Posterior cingulate gyrus (tissue), 11 donors: Measurements from ENCODE around the gene SFXN2.
"Not testable (repeated sequence)": the region's sequence is repeated elsewhere in the genome, so short reads cannot be mapped to it uniquely, and the experiment has no call there.

ENCODE experiments used
- DNase-seq, 10 donors: peaks; one replicate each; pipeline versions ENCODE4 v3.0.0 to v3.0.0-alpha.2; 2020 to 2021; ENCODE audit warnings: mixed read lengths in 3 of 10
- intact Hi-C: fragments of 100-400 bp; cut with DNase I; formaldehyde crosslinking; loops from one replicate; pipeline ENCODE4 v1.15.1; 2023

Gene SFXN2, protein sequence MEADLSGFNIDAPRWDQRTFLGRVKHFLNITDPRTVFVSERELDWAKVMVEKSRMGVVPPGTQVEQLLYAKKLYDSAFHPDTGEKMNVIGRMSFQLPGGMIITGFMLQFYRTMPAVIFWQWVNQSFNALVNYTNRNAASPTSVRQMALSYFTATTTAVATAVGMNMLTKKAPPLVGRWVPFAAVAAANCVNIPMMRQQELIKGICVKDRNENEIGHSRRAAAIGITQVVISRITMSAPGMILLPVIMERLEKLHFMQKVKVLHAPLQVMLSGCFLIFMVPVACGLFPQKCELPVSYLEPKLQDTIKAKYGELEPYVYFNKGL

DNA sequence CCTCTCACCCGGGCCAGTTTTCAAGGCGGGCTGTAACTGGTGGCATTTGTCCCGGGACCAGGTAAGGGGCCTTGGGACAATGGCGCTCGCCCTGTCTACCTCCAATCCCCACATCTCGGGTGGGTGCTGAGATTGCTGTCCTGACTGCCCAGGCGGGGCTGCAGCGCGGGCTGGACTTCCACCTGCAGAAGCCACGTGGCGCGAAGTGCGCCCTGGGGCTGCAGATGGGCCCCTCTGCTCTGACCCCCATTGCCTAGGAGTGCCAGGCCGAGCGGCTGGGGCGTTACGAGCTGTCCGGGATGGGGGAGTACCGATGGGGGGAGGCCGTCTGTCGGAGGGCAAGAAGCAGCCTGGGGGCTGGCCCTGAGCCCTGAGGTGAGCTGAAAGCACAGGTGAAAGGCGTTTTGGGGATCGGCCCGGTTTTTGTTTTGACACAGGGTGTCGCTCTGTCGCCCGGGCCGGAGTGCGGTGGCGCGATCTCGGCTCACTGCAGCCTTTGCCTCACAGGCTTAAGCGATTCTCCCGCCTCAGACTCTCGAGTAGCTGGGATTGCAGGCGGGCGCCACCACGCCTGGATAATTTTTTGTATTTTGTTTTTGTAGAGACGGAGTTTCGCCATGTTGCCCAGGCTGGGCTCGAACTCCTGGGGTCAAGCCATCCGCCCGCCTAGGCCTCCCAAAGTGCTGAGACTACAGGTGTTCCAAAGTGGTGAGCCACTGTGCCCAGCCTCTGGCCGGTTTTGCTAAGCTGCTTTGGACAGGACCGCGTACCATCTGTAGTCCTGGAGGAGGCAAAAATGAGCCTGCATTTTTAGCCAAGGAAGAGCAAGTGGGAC, at the start of gene SFXN2:
Gene SFXN2 (plus strand): TSS at position 16 of the 835 bp plus-strand sequence. CDS start 12,001 bp downstream, outside the sequence.
- DNase-seq, result peak in 5 of 10 donors; percentile 20 to 87 (median 24)
- intact Hi-C loops, result loop anchor here (2.0 to 5.0 kb wide), 2 partner anchors 38 to 70 kb away; partner anchors contain the start of gene TRIM8

- peak in 2 of 10 donors; percentile 62 to 76 for DNase-seq
- intact Hi-C loops, result no loop called here
These were observed 48.4 kb upstream of the SFXN2 start for GRCh38 chr10:102665904-102666509.

DNA sequence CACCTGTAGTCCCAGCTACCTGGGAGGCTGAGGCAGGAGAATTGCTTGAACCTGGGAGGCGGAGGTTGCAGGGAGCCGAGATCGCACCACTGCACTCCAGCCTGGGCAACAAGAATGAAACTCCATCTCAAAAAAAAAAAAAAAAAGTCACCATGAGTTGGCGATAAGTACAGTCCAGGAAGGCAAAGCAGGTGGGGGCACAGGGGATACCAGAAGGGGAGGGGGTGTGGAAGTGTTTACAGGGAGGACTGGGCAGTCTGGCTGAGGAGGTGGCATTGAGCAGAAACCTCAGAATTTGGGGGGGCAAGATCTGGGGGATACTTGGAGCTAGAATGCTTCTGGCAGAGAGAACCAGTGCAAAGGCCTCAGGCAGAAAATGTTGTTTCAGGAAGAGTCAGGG, 47.0 kb upstream of the SFXN2 start:
- intact Hi-C loops, result not testable (repeated sequence)
- DNase-seq, result peak in 1 of 10 donors; percentile 19

DNA sequence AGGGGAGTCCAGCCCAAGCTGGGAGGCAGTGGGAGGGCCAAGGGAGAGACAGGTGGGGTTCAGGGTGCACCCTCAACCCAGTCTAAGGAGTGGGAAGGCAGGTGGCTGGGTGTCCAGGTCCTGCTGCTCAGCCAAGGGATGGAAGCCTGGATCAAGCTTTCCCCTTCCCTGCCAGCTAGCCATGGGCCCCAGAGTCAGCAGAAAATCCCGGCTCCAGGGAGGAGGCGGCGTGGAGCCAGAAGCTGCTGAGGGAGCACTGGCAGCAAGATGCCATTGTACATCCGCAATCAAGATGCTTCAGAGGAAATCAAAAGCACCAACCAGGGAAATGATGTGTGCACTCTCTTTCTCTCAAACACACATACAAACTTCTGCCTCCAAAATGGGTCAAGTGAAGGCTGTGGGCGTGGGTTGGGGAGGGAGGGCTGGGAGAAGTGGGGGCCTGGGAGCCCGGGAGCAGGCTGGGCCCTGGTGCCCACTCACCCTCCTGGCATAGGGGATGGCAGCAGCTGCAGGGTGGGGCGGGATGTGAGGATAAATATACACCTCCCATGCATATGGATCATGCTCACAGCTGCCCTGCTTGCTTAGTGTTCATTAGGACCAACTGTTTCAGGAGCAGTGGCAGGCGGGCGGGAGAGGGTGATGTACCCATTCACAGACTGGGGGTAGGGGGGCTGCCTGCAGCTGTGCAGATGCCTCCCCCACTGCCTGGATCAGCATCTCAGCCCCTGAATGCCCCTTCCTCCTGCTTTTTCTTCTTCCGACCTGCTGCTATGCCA, 45.9 kb upstream of the SFXN2 start:
- peak in 8 of 10 donors; percentile 21 to 94 (median 70) for DNase-seq
- intact Hi-C loops, result no loop called here

DNA sequence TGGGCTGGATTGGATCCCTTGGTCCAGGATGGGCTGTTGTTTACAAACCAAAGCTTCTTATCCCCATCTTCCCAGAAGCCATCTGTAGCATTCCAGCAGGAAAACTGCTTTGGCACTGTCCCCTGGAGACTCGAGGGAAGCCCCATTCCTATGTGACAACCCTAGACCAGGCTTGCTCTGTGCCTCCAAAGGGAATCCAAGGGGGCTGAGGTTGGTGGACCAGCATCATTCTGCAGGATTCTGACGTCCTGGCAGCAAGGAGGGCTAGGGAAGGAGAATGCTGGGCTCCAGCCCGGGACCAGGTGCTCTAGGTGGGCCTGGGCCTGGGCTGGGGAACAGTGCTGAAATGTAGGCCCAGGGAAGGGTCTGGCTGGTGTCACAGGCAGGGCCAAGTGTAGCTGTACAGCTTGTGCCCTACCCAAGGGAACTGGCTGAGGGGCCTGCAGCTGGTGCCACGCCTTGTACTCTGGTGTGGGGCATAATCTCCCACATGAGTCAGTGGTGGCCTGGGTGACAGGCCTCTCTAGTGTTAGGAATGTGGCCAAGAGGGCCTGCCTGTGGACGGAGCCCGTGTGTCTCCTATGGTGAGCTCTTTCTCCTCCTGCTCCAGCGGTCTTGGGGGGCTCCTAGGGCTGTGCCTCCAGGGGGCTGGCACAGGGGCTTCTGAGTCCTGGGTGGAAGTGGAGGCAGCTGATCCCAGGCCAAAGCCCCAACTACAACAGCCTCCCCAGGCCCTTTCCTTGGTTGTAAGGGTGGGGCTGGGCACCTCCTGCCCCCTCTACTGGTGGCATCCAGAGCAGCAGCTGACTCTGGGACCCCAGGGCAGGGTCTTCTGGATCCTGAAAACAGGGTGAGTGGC, 45.0 kb upstream of the SFXN2 start:
- intact Hi-C loops, result no loop called here
- DNase-seq, result peak in 3 of 10 donors; percentile 53 to 89 (median 75)

DNA sequence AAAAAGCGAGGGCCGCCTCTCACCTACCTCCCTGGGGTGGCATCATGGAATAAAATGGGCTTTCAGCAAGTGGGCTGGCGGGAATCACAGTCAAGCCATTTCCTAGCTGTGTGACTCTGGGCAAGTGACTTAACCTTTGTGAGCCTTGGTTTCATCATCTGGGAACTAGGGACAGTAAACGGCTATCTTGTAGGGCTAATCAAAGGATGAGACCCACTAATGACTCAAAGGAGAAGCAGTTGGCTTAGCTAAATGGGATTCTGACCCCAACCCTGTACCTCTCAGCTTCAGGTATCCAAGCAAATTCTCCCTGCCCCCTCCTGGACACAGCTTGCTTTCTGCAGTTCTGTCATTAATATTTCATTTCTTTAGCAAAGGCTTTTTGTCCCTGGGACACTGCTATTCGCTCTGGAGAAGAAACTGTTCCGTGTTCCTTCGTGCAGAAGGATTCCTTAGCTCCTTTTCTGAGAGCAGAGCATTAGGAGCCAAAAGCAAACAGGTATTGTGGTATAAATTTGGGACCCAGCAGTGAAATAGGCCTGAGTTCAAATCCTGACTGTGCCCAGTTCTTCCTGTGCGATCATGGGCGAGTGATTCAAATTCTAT, 44.3 kb upstream of the SFXN2 start:
- DNase-seq, result peak in 2 of 10 donors; percentile 4 to 9

DNA sequence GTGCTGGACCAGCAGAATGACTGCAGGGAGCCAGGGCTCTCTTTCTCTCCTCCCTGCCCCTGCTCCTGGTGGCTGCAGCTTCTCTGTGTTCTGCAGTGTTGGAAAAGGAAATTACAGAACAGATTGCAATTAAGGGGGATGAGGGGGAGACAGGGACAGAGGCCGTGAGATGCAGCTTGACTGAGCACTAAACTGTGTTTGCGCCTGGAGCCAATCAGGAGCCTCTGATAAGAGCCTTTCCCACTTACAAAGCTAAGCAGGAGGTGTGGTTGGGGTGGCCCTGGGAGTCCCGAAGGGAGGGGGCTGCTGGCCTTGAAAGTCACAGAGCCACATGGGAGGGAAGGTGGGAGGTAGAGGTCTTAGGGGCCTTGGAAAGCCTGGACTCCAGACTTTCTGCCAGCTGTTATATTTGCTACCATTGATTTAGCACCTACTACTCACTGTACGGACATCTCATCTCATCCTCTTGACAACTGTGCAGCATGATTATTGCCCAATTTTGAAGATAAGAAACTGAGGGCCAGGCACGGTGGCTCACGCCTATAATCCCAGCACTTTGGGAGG, 43.5 kb upstream of the SFXN2 start:
- intact Hi-C loops, result no loop called here
- DNase-seq, result peak in 3 of 10 donors; percentile 14 to 72 (median 29)

More for the DNA sequence above, 44.3 kb upstream of the SFXN2 start:
- intact Hi-C loops, result no loop called here

GRCh38 chr10:102673236-102673818, 41.1 kb upstream of the SFXN2 start:
- intact Hi-C loops, result no loop called here
- DNase-seq, result peak in 2 of 10 donors; percentile 31 to 59

DNA sequence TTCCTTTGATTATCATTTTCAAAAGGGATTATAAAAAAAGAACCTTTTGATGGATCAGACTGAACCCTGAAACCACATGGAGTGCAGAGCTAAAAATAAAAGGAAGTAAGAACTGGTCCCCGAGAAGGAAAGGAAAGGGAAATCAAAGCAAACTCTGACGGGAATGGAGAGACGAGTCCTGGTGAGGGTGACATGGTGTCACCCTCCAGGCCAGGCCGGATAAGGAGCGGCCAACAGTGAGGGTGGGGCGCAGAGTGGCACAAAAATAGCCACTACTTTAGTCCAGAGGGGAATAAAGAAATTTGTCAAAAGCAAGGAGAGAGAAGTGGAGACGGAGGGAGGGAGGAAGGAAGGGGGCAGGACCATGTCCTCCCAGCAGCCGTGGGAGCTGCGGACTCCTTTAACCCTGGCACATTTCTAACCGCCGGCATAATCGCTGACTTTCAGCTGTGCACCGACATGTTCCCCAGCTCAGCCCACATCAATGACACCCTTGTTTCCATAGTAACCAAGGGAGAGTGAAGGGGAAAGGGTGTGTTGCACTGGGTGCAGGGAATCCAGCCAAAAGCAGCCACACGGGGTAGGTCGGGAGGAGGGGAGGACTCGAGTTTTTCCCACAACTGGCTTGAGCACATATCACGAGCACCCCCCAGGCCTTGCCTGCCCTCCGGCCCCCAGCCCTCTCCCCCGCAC, 40.5 kb upstream of the SFXN2 start:
- DNase-seq, result peak in 9 of 10 donors; percentile 40 to 93 (median 60)
- intact Hi-C loops, result no loop called here

GRCh38 chr10:102674566-102674965, 39.9 kb upstream of the SFXN2 start:
- DNase-seq, result peak in 1 of 10 donors; percentile 42
- intact Hi-C loops, result no loop called here

DNA sequence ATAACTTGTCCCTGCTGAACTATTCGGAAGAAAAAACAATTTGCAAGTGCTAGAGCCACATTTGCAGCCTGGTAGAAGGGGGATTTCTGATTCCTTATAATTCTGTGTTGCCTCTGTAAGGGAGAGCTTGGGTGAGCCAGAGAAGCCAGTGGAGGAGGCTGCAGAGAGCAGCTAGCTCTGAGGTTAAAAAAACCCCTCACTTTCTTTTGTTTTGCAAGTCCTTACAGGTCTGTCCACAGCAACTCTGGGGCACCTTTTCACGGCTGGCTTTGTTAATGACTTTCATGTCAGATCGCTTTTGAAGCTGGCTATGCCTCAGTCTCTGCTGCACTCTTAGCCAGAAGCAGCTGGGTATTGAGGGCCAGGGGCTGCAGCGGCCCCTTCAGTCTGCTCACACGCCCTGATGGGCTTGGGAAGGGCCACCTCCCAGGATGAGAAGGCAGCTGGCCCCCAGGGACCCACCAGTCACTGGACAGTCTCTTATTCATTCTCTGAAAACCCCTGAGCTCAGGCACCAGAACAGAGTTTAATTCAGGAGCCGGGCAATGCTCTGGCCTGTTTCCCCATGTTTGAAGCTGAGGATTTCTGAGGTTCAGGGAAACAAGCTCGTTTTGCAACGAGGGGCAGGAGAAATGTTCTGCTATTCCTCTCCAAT, 39.3 kb upstream of the SFXN2 start:
- DNase-seq, result peak in 2 of 10 donors; percentile 53 to 59
- intact Hi-C loops, result loop anchor here (5.0 kb wide), 1 partner anchor 37 kb away; the partner anchor contains the start of genes ARL3 and SFXN2

GRCh38 chr10:102675666-102676533, 38.5 kb upstream of the SFXN2 start:
- intact Hi-C loops, result loop anchor here (5.0 kb wide), 1 partner anchor 36 kb away; the partner anchor contains the start of genes ARL3 and SFXN2
- DNase-seq, result peak in 2 of 10 donors; percentile 59 to 72

GRCh38 chr10:102676534-102677315, 37.7 kb upstream of the SFXN2 start:
- intact Hi-C loops, result loop anchor here (5.0 kb wide), 1 partner anchor 36 kb away; the partner anchor contains the start of genes ARL3 and SFXN2
- peak in 1 of 10 donors; percentile 24 for DNase-seq

GRCh38 chr10:102677331-102678067, 36.9 kb upstream of the SFXN2 start:
- intact Hi-C loops, result loop anchor here (5.0 kb wide), 1 partner anchor 35 kb away; the partner anchor contains the start of genes ARL3 and SFXN2

More at GRCh38 chr10:102677331-102678067, 36.9 kb upstream of the SFXN2 start:
- DNase-seq, result peak in 1 of 10 donors; percentile 54
